K562 (cell line): Measurements from ENCODE around the gene IMPA2. TPM values are rescaled to one million over a fixed set of nuclear protein-coding genes. Genes with fewer than 3 reads are reported as not detected.

Experiments used
- ATAC-seq: fragments of 200-7000 bp; cut with Tn5 transposase; 3 replicates; pipeline ENCODE4 v1.9.1; 2020; ENCODE audit warnings: moderate library complexity
- BruUV-seq: library from RNA; stranded (reverse); fragments of 400-500 nt; replicated peaks from 2 replicates; lab custom pipeline; 2021; lab: Mats Ljungman, UMichigan
- CTCF ChIA-PET: fragments of 300-600 bp; formaldehyde crosslinking; extraction: SDS; loops from one replicate; lab custom pipeline; 2021; ENCODE audit warnings: low intra/inter-chr PET ratio; lab: Yijun Ruan, JAX
- POLR2A ChIA-PET: fragments of 300-600, 350-650 bp; sonication (Branson Sonifier 250); formaldehyde crosslinking; extraction: SDS; loops from one replicate; lab custom pipeline; 2021; ENCODE audit warnings: antibody characterized with exemption, inconsistent platforms; lab: Yijun Ruan, JAX
- DNase-seq, 4 experiments: peaks; one replicate each; pipeline versions ENCODE4 v3.0.0 to v3.0.0-alpha.2; 2011 to 2018; ENCODE audit warnings: low spot score in 3 of 4, mixed read lengths in 3 of 4; ENCODE audit errors: extremely low read depth in 1 of 4
- FAIRE-seq: peaks from 2 replicates; lab custom pipeline; 2011; peaks lifted over from hg19 to GRCh38; lab: Jason Lieb, UNC
- H2AFZ ChIP-seq: 2 replicates; pipeline ENCODE4 v1.6.0; 2011; ENCODE audit warnings: low read depth, low read length, control low read depth, inconsistent platforms
- H3K27ac ChIP-seq: fragments of 200-600 bp; 3 replicates; pipeline ENCODE4 v1.8.0; 2011; ENCODE audit warnings: low read depth, mild to moderate bottlenecking, control low read depth, inconsistent platforms, low read length, moderate library complexity, mixed read lengths; ENCODE audit errors: extremely low read depth
- H3K27me3 ChIP-seq, 2 experiments: fragments of 300-600 bp in 1 of 2; 2 replicates in 1 of 2; 3 replicates in 1 of 2; pipeline versions ENCODE4 v1.6.0 to v1.8.0; 2011; ENCODE audit warnings: inconsistent platforms in 2 of 2, low read length in 2 of 2, mild to moderate bottlenecking in 1 of 2, mixed read lengths in 1 of 2, moderate library complexity in 1 of 2; ENCODE audit not compliant: control insufficient read depth in 2 of 2, insufficient read depth in 2 of 2
- H3K36me3 ChIP-seq: fragments of 300-600 bp; 3 replicates; pipeline ENCODE4 v1.8.0; 2011; ENCODE audit warnings: mild to moderate bottlenecking, low read length, inconsistent platforms; ENCODE audit not compliant: control insufficient read depth, insufficient read depth
- H3K4me1 ChIP-seq, 2 experiments: fragments of 200-600 bp in 1 of 2; replicated peaks in 1 of 2; 2 replicates in 1 of 2; 3 replicates in 1 of 2; pipeline versions ENCODE4 v1.5.1 to v1.8.0; 2011; ENCODE audit warnings: inconsistent platforms in 2 of 2, low read length in 2 of 2, mild to moderate bottlenecking in 1 of 2, mixed read lengths in 1 of 2, moderate library complexity in 1 of 2; ENCODE audit not compliant: control insufficient read depth in 2 of 2, insufficient read depth in 2 of 2
- H3K4me2 ChIP-seq: 2 replicates; pipeline ENCODE4 v1.6.1; 2011; ENCODE audit warnings: low read length, control low read depth, inconsistent platforms, mixed read lengths; ENCODE audit not compliant: insufficient read depth
- H3K4me3 ChIP-seq: fragments of 200-600 bp; sonication (generic), shearing (Covaris generic); 2 replicates; pipeline ENCODE4 v1.5.1; 2016; ENCODE audit warnings: control low read depth, inconsistent platforms
- H3K79me2 ChIP-seq: fragments of 200-600 bp; 3 replicates; pipeline ENCODE4 v1.8.0; 2011; ENCODE audit warnings: low read length, inconsistent platforms; ENCODE audit not compliant: control insufficient read depth, insufficient read depth
- H3K9ac ChIP-seq, 2 experiments: 2 replicates each; pipeline versions ENCODE4 v1.6.0 to v1.6.1; 2011; ENCODE audit warnings: low read depth in 2 of 2, low read length in 2 of 2, control low read depth in 1 of 2, inconsistent platforms in 1 of 2, mild to moderate bottlenecking in 1 of 2, mixed read lengths in 1 of 2; ENCODE audit not compliant: insufficient read depth in 1 of 2
- H3K9me1 ChIP-seq: one replicate; pipeline ENCODE4 v1.6.0; 2011; ENCODE audit warnings: inconsistent platforms, mild to moderate bottlenecking, low read length, moderate library complexity; ENCODE audit not compliant: control insufficient read depth, insufficient read depth
- H3K9me3 ChIP-seq: replicated peaks from 2 replicates; pipeline ENCODE4 v1.5.1; 2011; ENCODE audit warnings: low read depth, low read length, inconsistent platforms; ENCODE audit not compliant: control insufficient read depth, insufficient read depth
- H4K20me1 ChIP-seq: replicated peaks from 2 replicates; pipeline ENCODE4 v1.6.1; 2011; ENCODE audit warnings: low read length, inconsistent platforms, mixed read lengths; ENCODE audit not compliant: control insufficient read depth, insufficient read depth
- C11orf30 ChIP-seq: fragments of 450-650 bp; IDR thresholded peaks from 2 replicates; pipeline ENCODE4 v1.6.1; 2016; ENCODE audit warnings: low read depth, mild to moderate bottlenecking
- GATAD2B ChIP-seq: fragments of 450-650 bp; IDR thresholded peaks from 2 replicates; pipeline ENCODE4 v1.6.1; 2017; ENCODE audit warnings: mild to moderate bottlenecking, borderline replicate concordance
- GTF2F1 ChIP-seq: IDR thresholded peaks from 2 replicates; pipeline ENCODE4 v1.6.1; 2011; ENCODE audit warnings: low read depth, low read length, improper control_type of control experiment
- MXI1 ChIP-seq: IDR thresholded peaks from 2 replicates; pipeline ENCODE4 v1.6.1; 2011; ENCODE audit warnings: low read depth, mild to moderate bottlenecking, improper control_type of control experiment, low read length
- NR1H2 ChIP-seq: sonication (generic); formaldehyde crosslinking; IDR thresholded peaks from 2 replicates; pipeline ENCODE4 v1.4.0; 2020; ENCODE audit warnings: mild to moderate bottlenecking, missing genetic modification reagents
- PBX2 ChIP-seq, 2 experiments: IDR thresholded peaks in 1 of 2; conservative IDR thresholded peaks in 1 of 2; 2 replicates each; pipeline ENCODE4 v1.6.1; 2016; ENCODE audit warnings: low read depth in 2 of 2, mild to moderate bottlenecking in 1 of 2, missing compliant biosample characterization in 1 of 2, missing genetic modification characterization in 1 of 2, moderate library complexity in 1 of 2
- TRIM24 ChIP-seq, 2 experiments: fragments of 450-650 bp; IDR thresholded peaks; 2 replicates each; pipeline ENCODE4 v1.6.1; 2016
- ZNF232 ChIP-seq: sonication (generic); formaldehyde crosslinking; IDR thresholded peaks from 2 replicates; pipeline ENCODE4 v1.8.0; 2022; ENCODE audit warnings: mild to moderate bottlenecking, missing genetic modification reagents
- ZNF717 ChIP-seq: fragments of 250-450 bp; sonication (Bioruptor Pico); IDR thresholded peaks from 2 replicates; pipeline ENCODE4 v1.5.0; 2021
- ZNF740 ChIP-seq, 3 experiments: fragments of 200-800 bp in 1 of 3; sonication (Bioruptor generic) in 1 of 3; sonication (generic) in 1 of 3; formaldehyde crosslinking in 1 of 3; IDR thresholded peaks; 2 replicates each; pipeline versions ENCODE4 v1.6.1 to v1.8.0; 2016 to 2022; ENCODE audit warnings: mild to moderate bottlenecking in 2 of 3, missing compliant biosample characterization in 2 of 3, missing genetic modification characterization in 2 of 3, missing genetic modification reagents in 1 of 3
- WGBS: fragments of 100-300 bp; shearing (Covaris generic); methylation state at CpG from one replicate; pipeline ENCODE4 v1.1.6; 2016; ENCODE audit warnings: low coverage, mixed read lengths; ENCODE audit not compliant: insufficient coverage; ENCODE audit errors: missing lambda C conversion rate; 5-methylcytosine and 5-hydroxymethylcytosine counted together
- in situ Hi-C: fragments of 300-500 bp; cut with MboI; formaldehyde crosslinking; loops from 4 replicates; pipeline ENCODE4 v1.15.0; 2018; ENCODE audit warnings: inconsistent platforms, mixed read lengths
- intact Hi-C: fragments of 100-400 bp; cut with micrococcal nuclease; formaldehyde crosslinking; loops from 2 replicates; pipeline ENCODE4 v1.14.2; 2022
- polyA plus RNA-seq, 8 experiments: library from polyadenylated mRNA; depleted of rRNA in 4 of 8; stranded (reverse) in 5 of 8; unstranded in 3 of 8; fragments of >200 nt; fragmentation: Nextera tagmentation in 2 of 8; fragmentation: Illumina TruSeq in 1 of 8; extraction: Ambion mirVana in 2 of 8; extraction: Trizol in 1 of 8; gene quantifications; 2 replicates each; pipeline versions ENCODE4 v1.2.1 to v1.2.3, GENCODE V29; 2011 to 2014; ENCODE audit warnings: inconsistent platforms in 1 of 8, missing spikeins in 1 of 8
- total RNA-seq, 7 experiments: library from RNA; depleted of rRNA in 6 of 7; stranded (reverse); fragments of >200 nt in 6 of 7; fragmentation: Illumina TruSeq in 2 of 7; extraction: Trizol in 2 of 7; gene quantifications; 2 replicates each; pipeline versions ENCODE4 v1.2.1 to v1.2.3, GENCODE V29; 2011 to 2021; ENCODE audit warnings: low replicate concordance in 1 of 7

The IMPA2 gene
- total and polyA plus RNA-seq, 9 of the 15 experiments (the other 6 are each of a cell fraction or from before 2014, with no cell fraction given), result 0.62 to 11.3 (median 5.7) TPM

GRCh38 chr18:12031181-12031580 is 49.9 kb downstream of the IMPA2 start:
- FAIRE-seq, result no peak
- Histone ChIP-seq H3K27ac (no peak overlapping the region), H3K79me2 (no peaks in the 10 kb centered on the region), H3K9ac (no peak overlapping the region), H4K20me1 (no peaks in the 10 kb centered on the region; the same call in 1 of the 2 replicates), H3K4me3 (no peak overlapping the region), H3K9me1 (no peaks in the 10 kb centered on the region), H3K9me3 (no peaks in the 10 kb centered on the region), H3K36me3 (no peaks in the 10 kb centered on the region), H3K4me1 (peaks cover 0 to 3% of the 10 kb centered on the region in 2 experiments; a peak in 1 of 5 replicates), H2AFZ (no peak overlapping the region), H3K4me2 (no peak overlapping the region), H3K27me3 (peaks cover 4 to 36% of the 10 kb centered on the region in 2 experiments; a peak in 4 of 5 replicates)
- 50% methylated on average over 1 of the region's 1 CpG for WGBS
- intact Hi-C loops (loop anchor here (10.0 kb wide), 2 partner anchors 296 to 376 kb away; no protein-coding TSS in a partner anchor), in situ Hi-C loops (loop anchor here (10.0 kb wide), 1 partner anchor 376 kb away; no protein-coding TSS in a partner anchor)
- DNase-seq, result no peak
- CTCF ChIA-PET, result no interaction called here
- POLR2A ChIA-PET, result no interaction called here
- BruUV-seq, result no TSS peak
- no peak for ATAC-seq
- TF ChIP-seq ZNF717, result no peak
- TF ChIP-seq C11orf30, result no peak
- TF ChIP-seq PBX2 (CRISPR knock-in tag; IDR thresholded peaks at IDR 0.05; ENCODE audit: low read depth), result no peak
- no peak for TF ChIP-seq PBX2 (tag; conservative IDR thresholded peaks at IDR 0.05; ENCODE audit: low read depth)
- TF ChIP-seq ZNF740 (CRISPR knock-in tag; IDR thresholded peaks at IDR 0.05), result no peak
- TF ChIP-seq ZNF740 (tag; IDR thresholded peaks at IDR 0.05), result no peak
- TF ChIP-seq GTF2F1, result no peak
- no peak for TF ChIP-seq NR1H2 (CRISPR knock-in tag)
- TF ChIP-seq GATAD2B, result no peak
- no peak for TF ChIP-seq MXI1
- no peak for TF ChIP-seq TRIM24 (IDR thresholded peaks at IDR 0.05)
- no peak for TF ChIP-seq ZNF232 (CRISPR knock-in tag)
